H7 (cell line): Measurements from ENCODE around the gene ARRDC5. TPM values are rescaled to one million over a fixed set of nuclear protein-coding genes. Genes with fewer than 3 reads are reported as not detected.

Experiments used
- DNase-seq: peaks from one replicate; pipeline ENCODE4 v3.0.0; 2012
- H3K27me3 ChIP-seq: 2 replicates; pipeline ENCODE4 v1.6.0; 2011; ENCODE audit warnings: mild to moderate bottlenecking, low read length; ENCODE audit not compliant: control insufficient read depth, insufficient read depth
- H3K36me3 ChIP-seq: replicated peaks from 2 replicates; pipeline ENCODE4 v1.5.1; 2011; ENCODE audit warnings: low read length; ENCODE audit not compliant: control insufficient read depth, insufficient read depth
- H3K4me3 ChIP-seq: 2 replicates; pipeline ENCODE4 v1.5.1; 2011; ENCODE audit warnings: low read depth, mild to moderate bottlenecking, control low read depth, low read length, moderate library complexity; ENCODE audit not compliant: insufficient read depth
- total RNA-seq: library from RNA; depleted of rRNA; stranded (reverse); fragments of >200 nt; shearing (Covaris generic); gene quantifications from 2 replicates; pipeline ENCODE4 v1.2.3, GENCODE V29; 2014

ARRDC5 gene
- total RNA-seq, 1 experiment from 2014 or later = not detected

GRCh38 chr19:4916292-4917082 lies 13.8 kb upstream of the ARRDC5 start:
- peak; percentile 61 for DNase-seq
- no peak overlapping the region for H3K4me3 ChIP-seq
- H3K27me3 ChIP-seq = no peaks in the 10 kb centered on the region
- H3K36me3 ChIP-seq = peaks cover 5% of the 10 kb centered on the region; the same call in 1 of the 2 replicates

GRCh38 chr19:4914736-4915501 lies 12.2 kb upstream of the ARRDC5 start:
- no peak for DNase-seq
- Histone ChIP-seq H3K4me3 (no peak overlapping the region), H3K27me3 (no peaks in the 10 kb centered on the region), H3K36me3 (peaks cover 3% of the 10 kb centered on the region; the same call in 1 of the 2 replicates)

GRCh38 chr19:4913996-4914735 lies 11.5 kb upstream of the ARRDC5 start:
- H3K27me3 ChIP-seq = no peaks in the 10 kb centered on the region
- DNase-seq = no peak
- H3K4me3 ChIP-seq = no peak overlapping the region
- peaks cover 3% of the 10 kb centered on the region; the same call in 1 of the 2 replicates for H3K36me3 ChIP-seq

GRCh38 chr19:4911786-4912672 lies 9.3 kb upstream of the ARRDC5 start:
- peaks cover 3% of the 10 kb centered on the region; the same call in 1 of the 2 replicates for H3K36me3 ChIP-seq
- H3K4me3 ChIP-seq = no peak overlapping the region
- no peaks in the 10 kb centered on the region; the same call in 1 of the 2 replicates for H3K27me3 ChIP-seq
- peak; percentile 89 for DNase-seq

GRCh38 chr19:4911314-4911713 lies 8.6 kb upstream of the ARRDC5 start:
- DNase-seq = no peak
- Histone ChIP-seq H3K27me3 (no peaks in the 10 kb centered on the region; the same call in 1 of the 2 replicates), H3K4me3 (no peak overlapping the region), H3K36me3 (peaks cover 3% of the 10 kb centered on the region; the same call in 1 of the 2 replicates)

- peak; percentile 64 for DNase-seq
- H3K27me3 ChIP-seq = no peaks in the 10 kb centered on the region; the same call in 1 of the 2 replicates
- peak overlapping the region; percentile 83 for H3K4me3 ChIP-seq
- H3K36me3 ChIP-seq = peaks cover 3% of the 10 kb centered on the region; the same call in 1 of the 2 replicates
Observed at GRCh38 chr19:4910594-4911281, 8.0 kb upstream of the ARRDC5 start.

- DNase-seq = peak; percentile 100
- Histone ChIP-seq H3K27me3 (no peaks in the 10 kb centered on the region; the same call in 1 of the 2 replicates), H3K4me3 (peak overlapping the region; percentile 83), H3K36me3 (peaks cover 3% of the 10 kb centered on the region; the same call in 1 of the 2 replicates)
Observed at GRCh38 chr19:4909897-4910593, 7.3 kb upstream of the ARRDC5 start.

GRCh38 chr19:4909156-4909896 lies 6.6 kb upstream of the ARRDC5 start, which contains the start of gene UHRF1:
Gene UHRF1 (plus strand): TSS chr19:4909501. CDS start chr19:4910886, 1,385 bp downstream.
- Histone ChIP-seq H3K27me3 (no peaks in the 10 kb centered on the region; the same call in 1 of the 2 replicates), H3K36me3 (peaks cover 1% of the 10 kb centered on the region; the same call in 1 of the 2 replicates), H3K4me3 (peak within 1 kb of the TSS; percentile 83)
- DNase-seq = peak; percentile 91

GRCh38 chr19:4908781-4909155 lies 6.1 kb upstream of the ARRDC5 start:
- H3K27me3 ChIP-seq = no peaks in the 10 kb centered on the region; the same call in 1 of the 2 replicates
- DNase-seq = peak; percentile 68
- H3K4me3 ChIP-seq = peak overlapping the region; percentile 83; the same call in 1 of the 2 replicates
- peaks cover 1% of the 10 kb centered on the region; the same call in 1 of the 2 replicates for H3K36me3 ChIP-seq

GRCh38 chr19:4908360-4908759 lies 5.7 kb upstream of the ARRDC5 start:
- peak; percentile 64 for DNase-seq
- Histone ChIP-seq H3K4me3 (no peak overlapping the region), H3K27me3 (no peaks in the 10 kb centered on the region; the same call in 1 of the 2 replicates), H3K36me3 (peaks cover 1% of the 10 kb centered on the region; the same call in 1 of the 2 replicates)

GRCh38 chr19:4906963-4907362 lies 4.3 kb upstream of the ARRDC5 start:
- Histone ChIP-seq H3K27me3 (no peaks in the 10 kb centered on the region; the same call in 1 of the 2 replicates), H3K36me3 (no peaks in the 10 kb centered on the region), H3K4me3 (no peak overlapping the region)
- no peak for DNase-seq

- Histone ChIP-seq H3K27me3 (no peaks in the 10 kb centered on the region; the same call in 1 of the 2 replicates), H3K4me3 (no peak overlapping the region), H3K36me3 (no peaks in the 10 kb centered on the region)
- DNase-seq = no peak
Observed at GRCh38 chr19:4904481-4904880, 1.8 kb upstream of the ARRDC5 start.
